WERI-Rb-1 (cell line): ENCODE results near the gene PDPN.
A peak's percentile ranks its signal among the peaks of the same experiment; 100 is the strongest.

Source experiments
- DNase-seq: peaks from one replicate; pipeline ENCODE4 v3.0.0-alpha.2; 2020
- H3K27ac ChIP-seq: fragments of 250-450 bp; sonication (Bioruptor Pico); 2 replicates; pipeline ENCODE4 v1.5.1; 2020; ENCODE audit warnings: mild to moderate bottlenecking, moderate library complexity
- H3K27me3 ChIP-seq: fragments of 250-450 bp; sonication (Bioruptor Pico); 2 replicates; pipeline ENCODE4 v1.5.1; 2021; ENCODE audit warnings: mild to moderate bottlenecking, low read depth, moderate library complexity; ENCODE audit not compliant: insufficient read depth, severe bottlenecking
- H3K36me3 ChIP-seq: fragments of 250-450 bp; sonication (Bioruptor Pico); 2 replicates; pipeline ENCODE4 v1.5.1; 2020; ENCODE audit warnings: mild to moderate bottlenecking, moderate library complexity
- H3K4me3 ChIP-seq: 2 replicates; pipeline ENCODE4 v1.5.1; 2011; ENCODE audit warnings: low read depth, mild to moderate bottlenecking, control low read depth, low read length
- H3K9me3 ChIP-seq: fragments of 250-450 bp; sonication (Bioruptor Pico); 2 replicates; pipeline ENCODE4 v1.5.1; 2021; ENCODE audit warnings: mild to moderate bottlenecking, moderate library complexity; ENCODE audit not compliant: severe bottlenecking
- CTCF ChIP-seq: IDR thresholded peaks from 2 replicates; pipeline ENCODE4 v1.5.1; 2011; ENCODE audit warnings: low read depth, mild to moderate bottlenecking, control low read depth, inconsistent platforms, low read length

The PDPN gene

GRCh38 chr1:13583595-13583965 lies at the start of gene PDPN:
TSS of gene PDPN (plus strand) at chr1:13583832. CDS start at chr1:13584034, 202 bp downstream.
- no peaks in the 10 kb centered on the region for H3K9me3 ChIP-seq
- H3K27ac ChIP-seq = peak within 1 kb of the TSS; percentile 21; the same call in 1 of the 2 replicates
- H3K36me3 ChIP-seq = no peaks in the 10 kb centered on the region
- H3K4me3 ChIP-seq = peak within 1 kb of the TSS; percentile 53
- DNase-seq = peak; percentile 25
- H3K27me3 ChIP-seq = no peaks in the 10 kb centered on the region
- TF ChIP-seq CTCF = no peak

GRCh38 chr1:13535227-13535626 lies 48.4 kb upstream of the PDPN start:
- no peak for TF ChIP-seq CTCF
- no peak for DNase-seq
- no peaks in the 10 kb centered on the region for H3K27me3 ChIP-seq
- H3K36me3 ChIP-seq = no peaks in the 10 kb centered on the region
- no peak overlapping the region for H3K27ac ChIP-seq
- H3K9me3 ChIP-seq = no peaks in the 10 kb centered on the region
- no peak overlapping the region for H3K4me3 ChIP-seq

GRCh38 chr1:13536571-13536970 lies 47.1 kb upstream of the PDPN start:
- DNase-seq = no peak
- H3K36me3 ChIP-seq = no peaks in the 10 kb centered on the region
- H3K27ac ChIP-seq = no peak overlapping the region
- no peaks in the 10 kb centered on the region for H3K27me3 ChIP-seq
- no peak overlapping the region for H3K4me3 ChIP-seq
- no peaks in the 10 kb centered on the region for H3K9me3 ChIP-seq
- no peak for TF ChIP-seq CTCF

GRCh38 chr1:13538832-13539231 lies 44.8 kb upstream of the PDPN start:
- no peaks in the 10 kb centered on the region for H3K9me3 ChIP-seq
- TF ChIP-seq CTCF = no peak
- no peak overlapping the region for H3K27ac ChIP-seq
- no peaks in the 10 kb centered on the region for H3K27me3 ChIP-seq
- H3K4me3 ChIP-seq = no peak overlapping the region
- no peak for DNase-seq
- no peaks in the 10 kb centered on the region for H3K36me3 ChIP-seq

GRCh38 chr1:13539683-13540082 lies 43.9 kb upstream of the PDPN start:
- H3K9me3 ChIP-seq = no peaks in the 10 kb centered on the region
- no peak for DNase-seq
- no peaks in the 10 kb centered on the region for H3K36me3 ChIP-seq
- no peak overlapping the region for H3K4me3 ChIP-seq
- no peaks in the 10 kb centered on the region for H3K27me3 ChIP-seq
- peak; percentile 35; the same call in 1 of the 2 replicates for TF ChIP-seq CTCF
- no peak overlapping the region; the same call in 1 of the 2 replicates for H3K27ac ChIP-seq

- Histone ChIP-seq H3K27me3 (no peaks in the 10 kb centered on the region), H3K4me3 (peak overlapping the region; percentile 34), H3K9me3 (no peaks in the 10 kb centered on the region), H3K36me3 (no peaks in the 10 kb centered on the region), H3K27ac (peak overlapping the region; percentile 63)
- no peak for TF ChIP-seq CTCF
- DNase-seq = peak; percentile 83
These were observed 42.8 kb upstream of the PDPN start for GRCh38 chr1:13540866-13541265.
